NCI-H774 (cell line): ENCODE data around the gene USP44.
A peak's percentile ranks its signal among the peaks of the same experiment; 100 is the strongest.
"Not testable (repeated sequence)": the region's sequence is repeated elsewhere in the genome, so short reads cannot be mapped to it uniquely, and the experiment has no call there.

Source experiments
- DNase-seq: peaks from one replicate; lab custom pipeline; 2025; lab: John Stamatoyannopoulos, UW

The USP44 gene

GRCh38 chr12:95506707-95507523 is 44.4 kb downstream of the USP44 start:
- DNase-seq = no peak

GRCh38 chr12:95505039-95505438 is 46.2 kb downstream of the USP44 start:
- DNase-seq = no peak

GRCh38 chr12:95504140-95504539 is 47.1 kb downstream of the USP44 start:
- no peak for DNase-seq

- DNase-seq = no peak
These were observed 51.5 kb downstream of the USP44 start for GRCh38 chr12:95499772-95500171.

GRCh38 chr12:95498968-95499367 is 52.3 kb downstream of the USP44 start:
- no peak for DNase-seq

- no peak for DNase-seq
These were observed 54.2 kb downstream of the USP44 start for GRCh38 chr12:95497031-95497430.

- DNase-seq = no peak
These were observed 55.8 kb downstream of the USP44 start for GRCh38 chr12:95495433-95495832.

GRCh38 chr12:95494888-95495287 is 56.4 kb downstream of the USP44 start:
- DNase-seq = no peak

- no peak for DNase-seq
These were observed 58.8 kb downstream of the USP44 start for GRCh38 chr12:95492462-95492861.

GRCh38 chr12:95487024-95487423 is 64.3 kb downstream of the USP44 start:
- DNase-seq = no peak

- no peak for DNase-seq
These were observed 66.8 kb downstream of the USP44 start for GRCh38 chr12:95484524-95484923.

GRCh38 chr12:95482564-95482963 is 68.7 kb downstream of the USP44 start:
- DNase-seq = not testable (repeated sequence)

GRCh38 chr12:95481888-95482287 is 69.4 kb downstream of the USP44 start:
- no peak for DNase-seq

GRCh38 chr12:95481072-95481471 is 70.2 kb downstream of the USP44 start:
- no peak for DNase-seq

GRCh38 chr12:95480230-95480629 is 71.0 kb downstream of the USP44 start:
- no peak for DNase-seq

GRCh38 chr12:95474660-95474958 is 76.7 kb downstream of the USP44 start:
- DNase-seq = no peak

- peak; percentile 94 for DNase-seq
These were observed 77.2 kb downstream of the USP44 start, which contains the start of gene METAP2 for GRCh38 chr12:95473884-95474659. TSS of gene METAP2 (plus strand) at chr12:95474152. CDS start at chr12:95474180, 28 bp downstream.

GRCh38 chr12:95473231-95473883 is 77.9 kb downstream of the USP44 start:
- DNase-seq = peak; percentile 22

GRCh38 chr12:95470300-95470699 is 81.0 kb downstream of the USP44 start:
- DNase-seq = no peak
